ENCODE data around the gene FBXO9.
A peak's percentile ranks its signal among the peaks of the same experiment; 100 is the strongest.

Gene FBXO9

GRCh38 chr6:53065266-53066076 lies at the start of gene FBXO9:
Gene FBXO9, plus strand, starts transcription at chr6:53065404. Its CDS starts 386 bp downstream, at chr6:53065790.
- peak; percentile 86 for DNase-seq

GRCh38 chr6:53015486-53015885 lies 49.7 kb upstream of the FBXO9 start:
- no peak for DNase-seq

- no peak for DNase-seq
Observed at GRCh38 chr6:53018446-53018845, 46.8 kb upstream of the FBXO9 start.

GRCh38 chr6:53020005-53020744 lies 45.0 kb upstream of the FBXO9 start:
- no peak for DNase-seq

GRCh38 chr6:53023323-53023722 lies 41.9 kb upstream of the FBXO9 start:
- DNase-seq, result no peak

- no peak for DNase-seq
Observed at GRCh38 chr6:53026526-53026925, 38.7 kb upstream of the FBXO9 start.

GRCh38 chr6:53027131-53027718 lies 38.0 kb upstream of the FBXO9 start:
- DNase-seq, result no peak

GRCh38 chr6:53028467-53028866 lies 36.7 kb upstream of the FBXO9 start:
- DNase-seq, result no peak

- no peak for DNase-seq
Observed at GRCh38 chr6:53029257-53029656, 35.9 kb upstream of the FBXO9 start.

GRCh38 chr6:53029761-53030160 lies 35.4 kb upstream of the FBXO9 start:
- DNase-seq, result peak; percentile 26

GRCh38 chr6:53031281-53031680 lies 33.9 kb upstream of the FBXO9 start:
- DNase-seq, result no peak

GRCh38 chr6:53032849-53033248 lies 32.4 kb upstream of the FBXO9 start:
- DNase-seq, result no peak

GRCh38 chr6:53033764-53034163 lies 31.4 kb upstream of the FBXO9 start:
- DNase-seq, result no peak

- DNase-seq, result no peak
Observed at GRCh38 chr6:53035549-53036213, 29.5 kb upstream of the FBXO9 start.

GRCh38 chr6:53038141-53038540 lies 27.1 kb upstream of the FBXO9 start:
- DNase-seq, result no peak

GRCh38 chr6:53038596-53038995 lies 26.6 kb upstream of the FBXO9 start:
- DNase-seq, result no peak

GRCh38 chr6:53041356-53041755 lies 23.8 kb upstream of the FBXO9 start:
- DNase-seq, result no peak

- DNase-seq, result no peak
Observed at GRCh38 chr6:53042112-53042511, 23.1 kb upstream of the FBXO9 start.

- DNase-seq, result no peak
Observed at GRCh38 chr6:53043581-53043980, 21.6 kb upstream of the FBXO9 start.

- DNase-seq, result peak; percentile 49
Observed at GRCh38 chr6:53044071-53044470, 21.1 kb upstream of the FBXO9 start.

- DNase-seq, result no peak
Observed at GRCh38 chr6:53044572-53044971, 20.6 kb upstream of the FBXO9 start.

- no peak for DNase-seq
Observed at GRCh38 chr6:53045891-53046673, 19.1 kb upstream of the FBXO9 start.

All from retina (tissue), 1 donor.